ENCODE data around the gene CACNA1D. TPM values are rescaled to one million over a fixed set of nuclear protein-coding genes. Genes with fewer than 3 reads are reported as not detected.

CACNA1D gene
- total and polyA plus RNA-seq, 9 of the 15 experiments (the other 6 are each of a cell fraction or from before 2014, with no cell fraction given): 0.29 TPM; not detected in 8

GRCh38 chr3:53604232-53604631 lies 109.8 kb downstream of the CACNA1D start:
- Histone ChIP-seq H3K9me1 (ENCODE audit: control insufficient read depth, insufficient read depth, low read length) (no peaks in the 10 kb centered on the region), H4K20me1 (replicated peaks; ENCODE audit: control insufficient read depth, insufficient read depth, low read length) (no peaks in the 10 kb centered on the region), H3K4me1 (replicated peaks in 1 of 2; ENCODE audit: control insufficient read depth in 2 of 2, insufficient read depth in 2 of 2, low read length in 2 of 2) (no peaks in the 10 kb centered on the region), H3K4me3 (no peak overlapping the region), H3K27ac (ENCODE audit: extremely low read depth, low read depth, low read length) (no peak overlapping the region), H3K4me2 (ENCODE audit: insufficient read depth, low read length) (no peak overlapping the region), H3K9ac (ENCODE audit: insufficient read depth in 1 of 2, low read depth in 2 of 2, low read length in 2 of 2) (no peak overlapping the region), H2AFZ (ENCODE audit: low read depth, low read length) (no peak overlapping the region), H3K36me3 (ENCODE audit: control insufficient read depth, insufficient read depth, low read length) (no peaks in the 10 kb centered on the region), H3K27me3 (ENCODE audit: control insufficient read depth in 2 of 2, insufficient read depth in 2 of 2, low read length in 2 of 2) (no peaks in the 10 kb centered on the region), H3K9me3 (replicated peaks; ENCODE audit: control insufficient read depth, insufficient read depth, low read depth, low read length) (no peaks in the 10 kb centered on the region), H3K79me2 (ENCODE audit: control insufficient read depth, insufficient read depth, low read length) (no peaks in the 10 kb centered on the region)
- ATAC-seq (no peak), FAIRE-seq (no peak), DNase-seq (ENCODE audit: extremely low read depth in 1 of 4, low spot score in 3 of 4) (no peak)
- POLR2A ChIA-PET: no interaction called here
- no peak for TF ChIP-seq SMARCA4 (IDR thresholded peaks at IDR 0.05)
- TF ChIP-seq ZNF354B (CRISPR knock-in tag; IDR thresholded peaks at IDR 0.05): no peak
- intact Hi-C loops (cut with micrococcal nuclease) (no loop called here), in situ Hi-C loops (cut with MboI) (no loop called here)
- CTCF ChIA-PET (ENCODE audit: low intra/inter-chr PET ratio): no interaction called here
- no TSS peak for BruUV-seq (replicated peaks)

DNA sequence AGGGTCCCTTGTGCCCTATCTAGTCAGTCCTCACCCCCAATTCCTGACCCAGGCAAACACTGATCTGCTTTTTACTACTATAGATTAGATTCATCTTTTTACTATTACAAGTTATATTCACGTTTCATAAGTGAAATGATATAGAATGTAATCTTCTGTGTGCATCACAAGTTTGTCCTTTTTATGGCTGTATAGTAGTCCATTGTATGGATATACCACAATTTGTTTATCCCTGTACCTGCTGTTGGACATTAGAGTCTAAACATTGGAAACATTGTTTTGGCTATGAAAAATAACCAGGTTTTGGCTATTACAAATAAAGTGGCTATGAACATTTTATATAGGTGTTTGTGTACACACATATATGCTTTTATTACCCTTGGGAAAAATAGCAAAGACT lies 112.4 kb downstream of the CACNA1D start:
- no peaks in the 10 kb centered on the region for H3K79me2 ChIP-seq (ENCODE audit: control insufficient read depth, insufficient read depth, low read length)
- POLR2A ChIA-PET: interaction anchor here (0.8 kb wide), 1 partner anchor 1934 kb away, joined by 3 read pairs; no protein-coding TSS in a partner anchor

More for the DNA sequence above, 112.4 kb downstream of the CACNA1D start:
- no peaks in the 10 kb centered on the region for H3K4me1 ChIP-seq (replicated peaks in 1 of 2; ENCODE audit: control insufficient read depth in 2 of 2, insufficient read depth in 2 of 2, low read length in 2 of 2)
- WGBS (ENCODE audit: insufficient coverage, low coverage, missing lambda C conversion rate): 0% methylated on average over 1 of the region's 1 CpG
- no peak overlapping the region for H3K4me3 ChIP-seq
- BruUV-seq (replicated peaks): no TSS peak
- no peak for DNase-seq (ENCODE audit: extremely low read depth in 1 of 4, low spot score in 3 of 4)
- H3K27me3 ChIP-seq (ENCODE audit: control insufficient read depth in 2 of 2, insufficient read depth in 2 of 2, low read length in 2 of 2): no peaks in the 10 kb centered on the region
- no peaks in the 10 kb centered on the region for H3K9me3 ChIP-seq (replicated peaks; ENCODE audit: control insufficient read depth, insufficient read depth, low read depth, low read length)
- CTCF ChIA-PET (ENCODE audit: low intra/inter-chr PET ratio): no interaction called here
- no peak overlapping the region for H3K4me2 ChIP-seq (ENCODE audit: insufficient read depth, low read length)
- no peak overlapping the region for H2AFZ ChIP-seq (ENCODE audit: low read depth, low read length)
- no peak for ATAC-seq
- H3K36me3 ChIP-seq (ENCODE audit: control insufficient read depth, insufficient read depth, low read length): no peaks in the 10 kb centered on the region
- H3K9me1 ChIP-seq (ENCODE audit: control insufficient read depth, insufficient read depth, low read length): no peaks in the 10 kb centered on the region
- no peaks in the 10 kb centered on the region for H4K20me1 ChIP-seq (replicated peaks; ENCODE audit: control insufficient read depth, insufficient read depth, low read length)
- intact Hi-C loops (cut with micrococcal nuclease): no loop called here
- in situ Hi-C loops (cut with MboI): no loop called here
- TF ChIP-seq, protein P1, sequence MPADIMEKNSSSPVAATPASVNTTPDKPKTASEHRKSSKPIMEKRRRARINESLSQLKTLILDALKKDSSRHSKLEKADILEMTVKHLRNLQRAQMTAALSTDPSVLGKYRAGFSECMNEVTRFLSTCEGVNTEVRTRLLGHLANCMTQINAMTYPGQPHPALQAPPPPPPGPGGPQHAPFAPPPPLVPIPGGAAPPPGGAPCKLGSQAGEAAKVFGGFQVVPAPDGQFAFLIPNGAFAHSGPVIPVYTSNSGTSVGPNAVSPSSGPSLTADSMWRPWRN (IDR thresholded peaks at IDR 0.05; ENCODE audit: low read depth): no peak
- TF ChIP-seq ESRRA (IDR thresholded peaks at IDR 0.05; ENCODE audit: borderline replicate concordance, low read depth) (no peak), ZNF146 (CRISPR knock-in tag; IDR thresholded peaks at IDR 0.05; ENCODE audit: unreplicated experiment) (peak; percentile 62)
- H3K27ac ChIP-seq (ENCODE audit: extremely low read depth, low read depth, low read length): no peak overlapping the region
- FAIRE-seq: no peak
- H3K9ac ChIP-seq (ENCODE audit: insufficient read depth in 1 of 2, low read depth in 2 of 2, low read length in 2 of 2): no peak overlapping the region

Data from K562 (cell line).